Ishikawa (cell line): ENCODE measurements around the gene MAST2.

ENCODE experiments used
- CREB1 ChIP-seq: IDR thresholded peaks from 2 replicates; pipeline ENCODE4 v1.6.1; 2012; ENCODE audit warnings: low read depth
- EP300 ChIP-seq: IDR thresholded peaks from 2 replicates; pipeline ENCODE4 v1.6.1; 2012; ENCODE audit warnings: borderline replicate concordance
- MAX ChIP-seq: IDR thresholded peaks from 2 replicates; pipeline ENCODE4 v1.6.1; 2012
- NFIC ChIP-seq: IDR thresholded peaks from 2 replicates; pipeline ENCODE4 v1.6.1; 2012
- REST ChIP-seq: IDR thresholded peaks from 2 replicates; pipeline ENCODE4 v1.6.1; 2012; ENCODE audit warnings: low read depth, mild to moderate bottlenecking
- TAF1 ChIP-seq: IDR thresholded peaks from 2 replicates; pipeline ENCODE4 v1.6.1; 2012; ENCODE audit warnings: low read depth, mild to moderate bottlenecking
- TCF12 ChIP-seq: IDR thresholded peaks from 2 replicates; pipeline ENCODE4 v1.6.1; 2012; ENCODE audit warnings: low read depth
- USF1 ChIP-seq: IDR thresholded peaks from 2 replicates; pipeline ENCODE4 v1.6.1; 2012
- ZBTB7A ChIP-seq: IDR thresholded peaks from 2 replicates; pipeline ENCODE4 v1.6.1; 2012; ENCODE audit warnings: low read depth

- no peak for TF ChIP-seq MAX
- no peak for TF ChIP-seq ZBTB7A
- no peak for TF ChIP-seq CREB1
- TF ChIP-seq USF1: no peak
- TF ChIP-seq EP300: no peak
- no peak for TF ChIP-seq REST
- no peak for TF ChIP-seq TCF12
- no peak for TF ChIP-seq TAF1
- TF ChIP-seq NFIC: no peak
These were observed 199.9 kb downstream of the MAST2 start for GRCh38 chr1:46003315-46003714.
